GM21423 (cell line): ENCODE results near the gene UGT2B17.

Experiments used
- ATAC-seq: cut with Tn5 transposase; IDR thresholded peaks from one replicate; pipeline ENCODE4 v1.9.1; 2021; ENCODE audit warnings: mild to moderate bottlenecking, moderate library complexity; ENCODE audit not compliant: unreplicated experiment

UGT2B17 gene

GRCh38 chr4:68490826-68491457, 85.2 kb downstream of the UGT2B17 start:
- no peak for ATAC-seq

- ATAC-seq = no peak
These were observed 86.8 kb downstream of the UGT2B17 start for GRCh38 chr4:68489338-68489737.
